Measurements from ENCODE around the gene GARS1.

The GARS1 gene

DNA sequence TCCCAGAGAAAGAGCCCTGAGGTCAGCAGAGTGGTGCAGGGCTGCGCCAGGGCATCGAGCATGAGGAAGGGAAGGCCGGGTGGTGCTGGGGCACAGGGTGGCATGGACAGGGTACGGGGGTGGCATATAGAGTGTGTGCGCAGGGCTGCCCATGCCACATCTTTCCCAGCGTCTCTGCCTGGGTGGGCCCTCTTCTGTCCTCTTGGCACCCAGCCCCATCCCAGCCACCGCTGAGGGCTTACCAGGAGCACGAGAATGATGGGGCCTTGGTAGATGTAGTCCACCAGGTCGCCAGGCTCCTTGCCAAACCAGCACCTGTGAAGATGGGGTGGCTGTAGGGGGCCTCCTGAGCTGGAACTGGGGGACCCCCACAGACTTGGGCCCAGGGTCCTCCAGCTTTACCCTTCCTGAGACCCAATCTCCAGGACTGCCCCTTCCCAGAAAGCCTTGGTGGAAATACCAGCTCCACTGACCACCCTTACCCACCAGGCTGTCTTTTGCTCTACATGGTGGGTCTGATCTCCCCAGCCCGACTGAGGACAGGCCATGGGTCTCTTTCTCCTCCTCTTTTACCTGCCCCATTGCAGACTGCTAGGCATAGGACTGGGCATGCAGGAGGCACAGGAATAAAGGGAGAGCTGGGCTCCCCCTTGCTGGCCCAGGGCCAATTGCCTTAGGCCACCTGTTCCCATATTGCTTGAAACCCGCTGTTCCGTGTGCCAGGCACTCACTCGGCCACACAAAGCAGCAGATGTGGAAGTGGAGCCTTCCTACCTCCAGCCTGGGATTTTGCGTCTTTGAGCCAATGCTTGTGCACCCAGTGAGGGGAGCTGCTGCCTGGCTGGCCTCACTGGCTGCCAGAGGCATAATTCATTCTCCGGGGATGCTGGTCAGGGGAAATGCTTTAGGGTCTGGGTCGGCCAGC, 65.9 kb downstream of the GARS1 start:
- Histone ChIP-seq H3K27ac (no peak overlapping the region), H3K4me2 (peak overlapping the region; percentile 86), H3K4me1 (peaks cover 47% of the 10 kb centered on the region), H3K27me3 (no peaks in the 10 kb centered on the region), H3K9ac (no peak overlapping the region), H3K4me3 (no peak overlapping the region), H4K20me1 (no peaks in the 10 kb centered on the region), H3K36me3 (no peaks in the 10 kb centered on the region), H3K9me3 (no peaks in the 10 kb centered on the region)
- no peak for TF ChIP-seq Cebpa-rat (IDR thresholded peaks at IDR 0.05)

DNA sequence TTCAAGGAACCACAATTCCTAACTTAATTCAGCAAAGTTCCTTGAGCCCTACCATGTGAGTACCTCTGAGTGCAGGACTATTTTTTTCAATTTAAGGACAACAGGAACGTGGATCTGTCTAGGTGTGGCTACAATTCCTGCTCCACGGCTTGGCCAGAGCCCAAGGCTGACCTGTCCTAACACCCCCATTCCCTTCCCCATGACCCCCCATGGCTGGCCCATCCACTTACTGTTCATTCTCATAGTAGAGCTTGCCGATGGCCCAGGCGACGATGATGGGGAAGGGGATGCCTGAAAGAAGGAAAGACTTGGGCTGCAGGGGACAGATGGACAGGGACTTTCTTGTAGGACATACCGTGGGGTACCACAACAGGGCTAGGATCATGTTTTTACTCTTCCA, 67.2 kb downstream of the GARS1 start:
- Histone ChIP-seq H3K9me3 (no peaks in the 10 kb centered on the region), H3K36me3 (no peaks in the 10 kb centered on the region), H3K9ac (no peak overlapping the region), H3K4me2 (no peak overlapping the region), H3K27me3 (no peaks in the 10 kb centered on the region), H3K4me1 (peaks cover 34% of the 10 kb centered on the region), H4K20me1 (no peaks in the 10 kb centered on the region), H3K4me3 (no peak overlapping the region), H3K27ac (no peak overlapping the region)
- no peak for TF ChIP-seq Cebpa-rat (IDR thresholded peaks at IDR 0.05)

DNA sequence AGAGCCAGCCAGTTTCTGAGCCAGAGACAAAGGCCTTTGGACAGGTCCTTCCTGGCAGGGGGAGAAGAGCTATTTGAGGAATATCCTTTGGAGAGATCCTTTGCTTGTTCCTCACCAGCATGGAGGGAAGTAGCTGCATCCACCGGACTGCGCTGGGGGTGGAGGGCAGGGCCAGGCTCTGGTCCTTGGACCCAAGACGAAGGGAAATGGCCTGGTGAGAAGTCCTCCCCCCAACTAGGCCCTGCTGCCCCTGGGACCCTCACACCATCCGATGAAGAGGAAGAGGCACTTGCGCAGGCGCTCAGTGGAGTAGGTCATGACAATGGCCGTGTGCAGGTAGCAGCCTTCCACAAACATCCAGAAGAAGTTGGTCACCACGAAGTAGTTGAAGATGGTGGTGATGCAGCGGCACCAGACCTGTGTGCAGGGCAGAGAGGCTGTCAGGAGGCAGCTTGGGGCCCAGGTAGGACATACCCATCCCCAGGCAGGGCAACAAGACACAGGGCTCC, 67.8 kb downstream of the GARS1 start:
- Histone ChIP-seq H4K20me1 (no peaks in the 10 kb centered on the region), H3K4me1 (peaks cover 28% of the 10 kb centered on the region)

DNA sequence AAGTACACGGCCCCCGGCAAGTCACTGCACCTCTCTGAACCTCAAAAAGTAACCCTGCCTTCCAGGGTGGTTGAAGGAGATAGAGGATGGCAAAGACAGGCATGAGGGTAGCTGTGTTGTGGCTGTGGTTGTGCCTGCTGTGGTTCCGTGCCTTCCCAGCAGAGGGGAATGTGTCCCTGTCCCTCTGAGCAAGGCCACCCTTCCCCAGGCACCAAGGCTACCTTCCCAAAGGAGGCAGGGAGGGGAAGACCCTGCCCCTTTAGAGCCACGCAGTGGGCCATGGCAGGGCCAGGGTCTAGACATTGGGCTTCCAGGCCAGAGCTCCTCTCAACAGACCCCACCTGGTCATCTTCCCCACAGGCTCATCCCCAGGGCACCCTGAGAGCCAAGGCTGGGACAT, 68.7 kb downstream of the GARS1 start:
- Histone ChIP-seq H3K4me3 (no peak overlapping the region), H4K20me1 (no peaks in the 10 kb centered on the region), H3K9me3 (no peaks in the 10 kb centered on the region), H3K27me3 (no peaks in the 10 kb centered on the region), H3K27ac (no peak overlapping the region), H3K9ac (no peak overlapping the region), H3K4me2 (no peak overlapping the region), H3K4me1 (peaks cover 19% of the 10 kb centered on the region), H3K36me3 (no peaks in the 10 kb centered on the region)
- TF ChIP-seq Cebpa-rat (IDR thresholded peaks at IDR 0.05): no peak

More for the DNA sequence above, 67.8 kb downstream of the GARS1 start:
- no peaks in the 10 kb centered on the region for H3K9me3 ChIP-seq
- H3K9ac ChIP-seq: no peak overlapping the region
- no peaks in the 10 kb centered on the region for H3K36me3 ChIP-seq
- no peak overlapping the region for H3K4me3 ChIP-seq
- H3K27ac ChIP-seq: no peak overlapping the region
- no peaks in the 10 kb centered on the region for H3K27me3 ChIP-seq
- no peak overlapping the region for H3K4me2 ChIP-seq
- no peak for TF ChIP-seq Cebpa-rat (IDR thresholded peaks at IDR 0.05)

DNA sequence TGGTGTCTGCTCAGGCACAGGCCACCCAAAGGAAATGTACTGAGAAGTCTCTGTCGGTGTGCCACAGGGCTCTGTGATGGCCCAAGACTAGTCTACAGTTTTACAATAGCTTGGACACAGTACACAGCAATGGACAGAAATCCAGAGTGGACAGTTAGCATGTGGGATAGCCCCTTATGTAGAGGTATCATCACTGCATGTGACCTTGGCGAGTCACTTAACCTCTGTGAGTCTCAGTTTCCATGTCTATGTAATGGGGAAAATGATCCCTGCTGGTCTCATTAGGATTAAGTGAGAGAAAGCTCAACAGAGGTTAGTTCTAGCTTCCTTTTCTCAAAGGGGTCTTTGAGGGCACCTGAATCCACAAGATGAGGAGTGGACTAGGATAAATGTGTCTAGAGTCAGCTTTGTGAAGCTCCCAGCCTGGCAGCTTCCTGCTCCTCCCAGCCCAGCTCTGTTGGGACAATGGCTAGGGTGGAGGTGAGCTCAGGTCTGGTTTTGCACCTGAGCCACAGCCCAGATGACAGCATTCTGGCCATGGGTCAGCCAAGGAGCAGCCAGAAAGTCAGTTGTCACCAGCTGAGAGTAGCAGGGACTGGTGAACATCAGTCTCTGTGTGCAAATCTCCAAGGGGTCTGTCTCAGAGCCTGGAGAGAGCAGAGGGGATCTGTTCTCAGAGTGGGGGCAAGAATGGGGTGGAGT, 69.7 kb downstream of the GARS1 start:
- no peak for TF ChIP-seq Cebpa-rat (IDR thresholded peaks at IDR 0.05)
- Histone ChIP-seq H3K9me3 (no peaks in the 10 kb centered on the region), H3K9ac (no peak overlapping the region), H3K27me3 (no peaks in the 10 kb centered on the region), H4K20me1 (no peaks in the 10 kb centered on the region), H3K4me2 (no peak overlapping the region), H3K36me3 (no peaks in the 10 kb centered on the region), H3K4me3 (no peak overlapping the region), H3K27ac (no peak overlapping the region), H3K4me1 (peaks cover 10% of the 10 kb centered on the region)

DNA sequence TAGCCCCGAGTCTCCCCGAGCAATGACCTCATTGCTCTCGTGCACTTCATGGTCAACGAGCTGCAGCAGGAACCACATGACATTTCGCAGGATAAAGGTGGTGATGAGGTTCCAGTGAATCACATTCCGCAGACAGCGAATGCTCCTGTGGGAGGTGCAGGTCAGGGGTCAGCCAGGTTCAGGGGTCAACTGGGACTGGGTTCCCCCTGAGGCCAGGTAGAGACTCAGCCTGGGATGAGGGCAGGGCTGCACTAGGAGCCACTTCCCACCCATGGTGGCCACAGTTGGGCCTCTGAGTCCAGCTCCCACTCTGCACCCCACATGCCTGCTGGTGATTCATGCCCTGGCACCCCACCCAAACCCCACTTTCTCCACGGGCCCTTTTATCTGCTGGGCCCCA, 70.4 kb downstream of the GARS1 start:
- Histone ChIP-seq H3K27ac (no peak overlapping the region), H3K4me2 (no peak overlapping the region), H3K9ac (no peak overlapping the region), H4K20me1 (no peaks in the 10 kb centered on the region; the same call in 1 of the 2 replicates), H3K36me3 (no peaks in the 10 kb centered on the region), H3K4me1 (peaks cover 2% of the 10 kb centered on the region), H3K9me3 (no peaks in the 10 kb centered on the region), H3K4me3 (no peak overlapping the region), H3K27me3 (no peaks in the 10 kb centered on the region)
- TF ChIP-seq Cebpa-rat (IDR thresholded peaks at IDR 0.05): no peak

DNA sequence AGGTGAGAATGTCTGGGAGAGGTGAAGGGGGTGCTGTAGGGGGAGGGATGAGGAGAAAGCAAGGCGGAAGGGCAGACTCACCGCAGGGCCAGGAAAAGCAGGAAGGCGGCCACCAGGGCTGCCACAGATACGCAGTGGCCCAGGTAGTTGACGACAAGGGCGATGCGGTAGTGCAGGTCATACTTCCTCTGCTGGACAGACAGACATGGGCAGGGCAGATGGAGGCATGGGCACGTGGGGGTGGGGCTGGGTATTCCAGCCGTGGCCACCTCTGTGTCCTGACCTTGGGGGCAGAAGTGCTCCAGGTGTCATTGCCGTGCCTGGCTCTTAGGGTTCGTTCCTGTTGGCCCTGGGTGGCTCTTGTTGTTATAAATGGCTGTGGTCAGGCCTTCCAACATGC, 70.8 kb downstream of the GARS1 start:
- no peaks in the 10 kb centered on the region for H3K9me3 ChIP-seq
- H3K4me1 ChIP-seq: no peaks in the 10 kb centered on the region
- no peak for TF ChIP-seq Cebpa-rat (IDR thresholded peaks at IDR 0.05)
- H3K9ac ChIP-seq: no peak overlapping the region
- H3K4me2 ChIP-seq: no peak overlapping the region
- H3K4me3 ChIP-seq: no peak overlapping the region
- H3K27ac ChIP-seq: no peak overlapping the region
- H4K20me1 ChIP-seq: no peaks in the 10 kb centered on the region; the same call in 1 of the 2 replicates
- no peaks in the 10 kb centered on the region for H3K36me3 ChIP-seq
- no peaks in the 10 kb centered on the region for H3K27me3 ChIP-seq

DNA sequence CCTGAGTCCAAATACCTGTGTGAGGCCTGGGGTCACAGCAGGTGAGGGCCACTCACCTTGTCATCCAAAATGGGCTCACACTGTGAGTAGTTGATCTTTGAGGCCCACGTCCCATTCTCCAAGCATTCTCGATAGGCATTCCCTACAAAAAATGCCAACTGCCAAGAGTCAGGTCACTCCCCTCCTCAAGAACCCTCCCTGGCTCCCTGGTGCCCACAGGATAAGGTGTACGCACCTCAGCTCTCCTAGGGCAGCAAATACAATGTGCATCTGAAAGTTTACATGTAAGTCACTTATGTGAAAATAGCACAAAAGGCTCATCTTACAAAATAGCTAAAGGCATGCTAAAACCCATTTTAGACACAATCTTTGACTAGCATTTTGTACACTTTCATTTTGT, 72.5 kb downstream of the GARS1 start:
- H3K9me3 ChIP-seq: no peaks in the 10 kb centered on the region
- no peaks in the 10 kb centered on the region for H3K27me3 ChIP-seq
- peaks cover under 1% of the 10 kb centered on the region for H3K4me1 ChIP-seq
- no peak overlapping the region for H3K4me2 ChIP-seq
- peaks cover under 1% of the 10 kb centered on the region; the same call in 1 of the 2 replicates for H4K20me1 ChIP-seq
- TF ChIP-seq Cebpa-rat (IDR thresholded peaks at IDR 0.05): no peak
- H3K9ac ChIP-seq: no peak overlapping the region
- no peak overlapping the region for H3K27ac ChIP-seq
- no peak overlapping the region for H3K4me3 ChIP-seq
- no peaks in the 10 kb centered on the region for H3K36me3 ChIP-seq

DNA sequence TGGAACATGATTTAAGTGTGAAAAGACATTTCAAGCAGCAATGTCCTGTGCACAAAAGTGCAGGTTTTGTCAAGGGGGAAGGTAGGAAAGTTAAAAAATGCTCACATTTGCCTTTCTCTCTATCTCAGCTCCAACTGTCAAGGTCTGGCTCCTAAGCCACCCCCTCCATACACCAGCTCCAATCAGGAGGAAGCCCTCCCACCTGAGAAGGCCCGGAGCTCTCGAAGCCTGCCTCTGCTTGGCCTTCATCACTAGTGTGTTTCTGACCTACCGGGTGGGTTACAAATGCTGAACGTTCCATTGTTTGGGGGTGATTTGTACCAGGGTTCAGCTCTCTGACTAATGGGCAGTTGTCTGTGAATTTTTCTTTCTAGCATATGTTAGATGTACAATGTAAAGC, 73.4 kb downstream of the GARS1 start:
- Histone ChIP-seq H3K27me3 (no peaks in the 10 kb centered on the region), H3K36me3 (no peaks in the 10 kb centered on the region), H3K9me3 (no peaks in the 10 kb centered on the region), H3K4me2 (no peak overlapping the region), H4K20me1 (peaks cover 7% of the 10 kb centered on the region; the same call in 1 of the 2 replicates), H3K4me1 (peaks cover 9% of the 10 kb centered on the region), H3K9ac (no peak overlapping the region), H3K27ac (no peak overlapping the region), H3K4me3 (no peak overlapping the region)
- no peak for TF ChIP-seq Cebpa-rat (IDR thresholded peaks at IDR 0.05)
